GM19438 (cell line): ENCODE results near the gene PPP2R2C.

Experiments used
- ATAC-seq: cut with Tn5 transposase; IDR thresholded peaks from one replicate; pipeline ENCODE4 v1.9.1; 2021; ENCODE audit warnings: low read depth; ENCODE audit not compliant: unreplicated experiment

PPP2R2C gene

DNA sequence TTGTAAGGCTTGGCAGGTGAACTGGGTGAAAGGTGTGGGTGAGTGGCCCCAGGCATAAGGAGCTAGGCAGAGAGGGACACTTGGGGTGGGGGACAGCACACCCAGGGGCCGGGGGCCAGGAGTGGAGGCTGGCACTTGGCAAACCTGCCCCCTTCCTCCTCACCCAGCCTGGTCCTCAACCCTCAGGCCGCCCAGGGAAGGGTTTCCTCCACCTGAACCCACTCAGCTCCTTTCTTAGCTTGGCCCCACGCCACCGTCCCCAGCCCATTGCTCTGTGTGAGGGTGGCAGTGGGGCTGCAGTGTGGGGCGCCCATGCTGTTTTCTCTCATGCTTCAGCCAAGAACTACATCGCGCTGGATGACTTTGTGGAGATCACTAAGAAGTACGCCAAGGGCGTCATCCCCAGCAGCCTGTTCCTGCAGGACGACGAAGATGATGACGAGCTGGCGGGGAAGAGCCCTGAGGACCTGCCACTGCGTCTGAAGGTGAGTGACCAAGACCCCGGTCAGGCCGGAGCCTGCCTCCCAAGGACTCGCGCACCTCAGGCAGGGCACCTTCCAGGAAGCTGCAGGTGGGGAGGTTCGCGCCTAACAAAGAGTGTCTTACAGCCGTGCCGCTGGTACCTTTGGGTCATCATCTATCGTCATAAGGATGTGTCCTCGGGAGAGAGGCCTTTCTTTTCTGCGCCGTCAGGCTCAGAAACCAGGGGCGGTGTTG is 177.6 kb downstream of the PPP2R2C start:
- ATAC-seq = no peak

DNA sequence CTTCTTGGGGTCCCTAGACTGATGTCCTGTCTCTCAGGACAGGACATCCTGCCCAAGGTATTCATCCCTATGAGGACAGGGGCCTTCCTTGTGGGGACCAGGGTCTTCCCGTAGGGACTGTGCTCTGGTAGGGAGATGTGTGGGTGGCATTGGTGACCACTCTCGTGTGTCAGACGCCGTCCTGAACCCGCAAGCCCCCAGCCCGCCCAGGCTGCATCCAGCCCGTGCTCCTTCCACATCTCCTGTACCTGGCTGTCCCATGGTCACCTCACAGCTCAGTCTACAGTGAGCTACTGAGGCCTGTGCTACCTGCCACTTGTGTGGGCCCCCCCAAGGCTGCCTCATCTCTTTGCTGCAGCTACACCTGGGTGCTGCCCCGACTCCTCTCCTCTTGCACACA is 178.8 kb downstream of the PPP2R2C start:
- no peak for ATAC-seq

- no peak for ATAC-seq
Observed at GRCh38 chr4:6293097-6293445, 179.3 kb downstream of the PPP2R2C start.

DNA sequence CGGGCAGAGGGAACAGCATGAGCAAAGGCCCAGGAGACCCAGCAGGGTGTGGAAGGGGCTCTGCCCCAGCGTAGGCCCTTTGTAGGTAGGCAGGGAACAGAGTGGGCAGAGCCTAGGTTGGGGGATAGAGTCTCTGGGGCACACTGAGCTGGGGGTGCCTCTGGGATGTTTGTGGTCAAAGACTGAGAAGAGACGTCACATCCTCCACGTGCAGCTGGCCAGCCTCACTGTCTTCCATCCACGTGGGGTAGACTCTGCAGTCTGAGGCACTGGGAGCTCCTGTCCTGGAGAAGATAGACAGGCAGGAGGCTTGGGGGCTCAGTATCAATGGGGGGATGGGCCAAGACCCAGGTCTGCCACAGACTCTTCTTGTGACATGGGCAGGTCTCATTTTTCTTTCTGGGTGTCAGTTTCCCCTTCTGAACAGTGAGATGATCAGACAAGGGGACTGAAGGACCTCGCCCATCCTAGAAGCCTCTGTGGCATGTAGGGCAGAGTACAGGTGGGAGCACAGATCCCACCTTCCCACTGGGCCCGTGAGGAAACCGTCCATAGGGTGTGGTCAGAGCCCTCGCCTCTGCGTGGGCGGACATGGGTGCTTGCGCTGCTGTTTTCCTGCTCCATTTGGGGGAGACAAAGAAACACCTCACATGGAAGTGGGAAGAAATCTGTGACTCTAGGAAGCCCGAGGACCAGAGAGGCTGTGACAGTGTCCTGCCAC is 179.9 kb downstream of the PPP2R2C start:
- ATAC-seq = no peak

DNA sequence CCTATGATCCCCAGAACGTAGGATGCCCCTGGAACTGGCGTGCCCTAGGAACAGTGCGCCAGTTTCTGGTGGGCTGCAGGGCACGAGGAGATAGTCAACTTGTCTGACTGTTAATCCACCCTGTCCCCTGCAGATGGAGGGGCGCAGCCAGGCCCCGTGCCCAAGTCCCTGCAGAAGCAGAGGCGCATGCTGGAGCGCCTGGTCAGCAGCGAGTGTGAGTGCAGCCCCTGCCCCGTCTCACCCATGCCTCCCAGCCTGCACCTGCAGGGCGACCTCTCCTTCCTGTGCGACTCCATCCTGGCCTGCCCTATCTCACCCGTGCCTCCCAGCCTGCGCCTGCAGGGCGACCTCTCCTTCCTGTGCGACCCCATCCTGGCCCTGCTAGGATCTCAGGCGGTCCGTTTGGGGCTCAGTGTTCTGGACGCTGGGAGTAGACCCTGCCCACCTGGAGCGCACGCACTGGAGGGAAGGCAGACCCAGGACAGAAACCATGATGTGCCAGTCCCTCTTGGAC is 180.6 kb downstream of the PPP2R2C start:
- ATAC-seq = no peak

DNA sequence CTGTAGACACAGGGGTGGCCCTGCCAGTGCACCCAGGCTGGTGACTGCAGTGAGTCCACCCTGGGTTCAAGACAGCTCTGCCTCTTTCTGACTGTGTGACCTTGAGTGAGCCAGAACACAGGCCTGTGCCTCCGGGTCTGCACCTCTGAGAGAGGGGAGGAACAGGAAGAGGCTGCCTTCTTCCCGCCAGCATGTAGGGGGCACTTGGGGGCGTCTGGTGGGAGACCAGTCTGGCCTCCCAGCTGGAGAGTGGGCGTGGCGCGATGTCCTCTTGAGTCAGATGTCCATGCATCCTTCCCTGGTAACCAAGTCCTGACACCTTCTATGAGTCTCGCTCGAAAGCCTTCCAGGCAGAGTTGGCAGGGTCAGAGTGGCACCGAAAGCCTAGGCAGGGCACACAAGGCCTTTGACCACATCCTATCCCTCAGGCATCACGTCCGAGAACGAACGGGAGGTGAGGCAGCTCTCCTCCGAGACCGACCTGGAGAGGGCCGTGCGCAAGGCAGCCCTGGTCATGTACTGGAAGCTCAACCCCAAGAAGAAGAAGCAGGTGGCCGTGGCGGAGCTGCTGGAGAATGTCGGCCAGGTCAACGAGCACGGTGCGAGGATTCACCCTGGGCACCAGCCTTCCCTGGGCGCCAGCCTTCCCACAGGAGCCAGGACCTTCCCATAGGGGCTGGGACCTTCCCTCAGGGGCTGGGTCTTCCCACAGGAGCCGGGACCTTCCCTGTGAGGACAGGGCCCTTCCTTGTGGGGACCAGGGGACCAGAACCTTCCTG is 181.5 kb downstream of the PPP2R2C start:
- ATAC-seq = no peak

DNA sequence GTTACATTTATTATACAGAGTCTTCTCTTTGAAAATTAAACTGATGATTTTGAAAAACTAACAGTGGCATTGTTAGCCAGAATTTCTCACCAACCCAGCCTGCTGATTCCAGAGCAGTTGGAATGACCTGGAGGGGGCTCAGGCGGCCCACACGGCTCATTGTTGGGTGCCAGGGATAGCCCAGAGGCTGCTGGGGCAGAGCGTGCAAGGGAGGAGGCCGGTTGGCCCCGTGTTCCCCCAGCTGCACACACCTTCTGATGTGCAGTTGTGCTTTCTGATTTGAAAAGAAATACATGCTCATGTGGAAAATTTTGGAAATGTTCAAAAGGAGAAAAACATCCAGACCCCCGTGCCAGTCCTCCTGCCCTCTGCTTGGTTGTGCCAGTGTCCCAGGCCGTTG is 182.2 kb downstream of the PPP2R2C start:
- ATAC-seq = no peak

- ATAC-seq = no peak
Observed at GRCh38 chr4:6288871-6289270, 183.5 kb downstream of the PPP2R2C start.

DNA sequence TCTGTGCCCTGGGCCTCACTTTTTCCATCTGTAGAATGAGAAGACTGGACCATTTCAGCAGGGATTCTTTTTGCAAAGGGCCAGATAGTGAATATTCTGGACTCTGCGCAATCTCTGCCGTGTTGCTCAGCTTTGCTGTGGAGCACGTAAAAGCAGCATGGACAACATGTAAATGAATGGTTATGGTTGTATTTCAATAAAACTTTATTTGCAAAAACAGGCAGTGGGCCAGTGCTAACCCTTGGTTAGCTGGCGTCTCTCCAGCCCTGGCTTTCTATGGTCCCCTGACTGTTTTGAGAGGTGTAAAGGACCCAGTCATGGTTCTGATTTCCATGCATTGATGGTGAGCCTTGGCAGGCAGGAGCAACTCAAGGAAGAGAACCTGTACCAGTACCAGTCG is 184.1 kb downstream of the PPP2R2C start:
- ATAC-seq = no peak

DNA sequence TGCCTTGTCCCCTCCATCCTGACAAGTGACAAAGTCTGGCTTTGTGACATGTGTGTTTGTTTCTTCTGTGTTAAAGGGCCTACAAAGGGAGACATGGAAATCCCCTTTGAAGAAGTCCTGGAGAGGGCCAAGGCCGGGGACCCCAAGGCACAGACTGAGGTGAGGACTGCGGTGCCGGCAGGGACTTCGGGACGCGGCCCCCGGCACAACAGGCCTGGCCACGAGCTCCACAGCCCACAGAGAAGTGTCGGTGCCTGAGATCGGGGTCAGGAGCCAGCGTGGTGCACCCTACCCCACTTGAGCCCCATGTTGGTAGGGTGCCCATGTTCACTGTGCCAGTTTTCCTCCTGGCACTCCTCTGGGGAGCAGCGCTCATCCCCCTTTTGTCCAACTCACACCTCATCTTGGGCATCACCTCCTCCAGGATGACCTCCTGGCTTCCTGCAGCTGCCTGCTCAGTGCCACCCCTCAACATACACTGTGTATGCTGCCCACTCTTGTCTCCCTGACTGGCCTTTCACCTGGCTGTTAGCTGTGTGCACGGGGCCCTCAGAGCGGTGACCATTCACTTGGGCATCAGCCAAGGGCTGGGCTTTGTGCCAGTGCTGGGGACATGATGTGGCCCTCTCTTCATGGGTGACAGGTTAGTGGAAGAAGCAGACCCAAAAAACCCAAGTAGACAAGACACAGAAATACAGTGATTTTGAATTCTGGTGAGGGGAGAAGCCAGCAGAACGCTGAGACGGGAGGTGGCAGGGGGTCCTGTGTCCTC is 185.2 kb downstream of the PPP2R2C start:
- ATAC-seq = no peak

GRCh38 chr4:6283282-6283681 is 189.1 kb downstream of the PPP2R2C start:
- ATAC-seq = no peak

DNA sequence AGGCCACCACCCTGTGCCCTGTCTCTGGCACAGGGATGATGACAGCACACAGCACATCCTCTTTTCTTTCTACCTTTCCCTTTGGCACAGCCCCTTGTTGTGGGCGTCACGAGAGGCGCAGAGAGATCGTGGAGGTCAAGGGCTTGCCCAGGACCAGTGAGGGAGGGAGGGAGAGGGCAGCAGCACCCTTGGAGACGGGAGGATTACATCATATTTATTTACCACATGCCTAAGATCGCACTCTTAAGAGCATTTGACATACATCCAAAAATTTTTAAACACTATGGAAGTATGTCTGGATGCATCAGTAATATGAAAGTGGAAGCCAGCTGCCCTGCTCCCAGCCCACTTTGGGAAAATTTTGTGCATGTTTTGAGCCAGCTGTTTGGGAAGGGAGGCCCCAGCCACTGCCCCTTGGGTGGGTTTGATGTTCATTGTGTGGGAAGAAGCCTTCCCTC is 190.1 kb downstream of the PPP2R2C start:
- no peak for ATAC-seq

GRCh38 chr4:6281436-6282313 is 190.7 kb downstream of the PPP2R2C start:
- ATAC-seq = no peak

- ATAC-seq = no peak
Observed at GRCh38 chr4:6280365-6280996, 191.9 kb downstream of the PPP2R2C start.

- no peak for ATAC-seq
Observed at GRCh38 chr4:6279582-6280289, 192.7 kb downstream of the PPP2R2C start.

GRCh38 chr4:6278801-6279197 is 193.6 kb downstream of the PPP2R2C start:
- ATAC-seq = peak; percentile 97

DNA sequence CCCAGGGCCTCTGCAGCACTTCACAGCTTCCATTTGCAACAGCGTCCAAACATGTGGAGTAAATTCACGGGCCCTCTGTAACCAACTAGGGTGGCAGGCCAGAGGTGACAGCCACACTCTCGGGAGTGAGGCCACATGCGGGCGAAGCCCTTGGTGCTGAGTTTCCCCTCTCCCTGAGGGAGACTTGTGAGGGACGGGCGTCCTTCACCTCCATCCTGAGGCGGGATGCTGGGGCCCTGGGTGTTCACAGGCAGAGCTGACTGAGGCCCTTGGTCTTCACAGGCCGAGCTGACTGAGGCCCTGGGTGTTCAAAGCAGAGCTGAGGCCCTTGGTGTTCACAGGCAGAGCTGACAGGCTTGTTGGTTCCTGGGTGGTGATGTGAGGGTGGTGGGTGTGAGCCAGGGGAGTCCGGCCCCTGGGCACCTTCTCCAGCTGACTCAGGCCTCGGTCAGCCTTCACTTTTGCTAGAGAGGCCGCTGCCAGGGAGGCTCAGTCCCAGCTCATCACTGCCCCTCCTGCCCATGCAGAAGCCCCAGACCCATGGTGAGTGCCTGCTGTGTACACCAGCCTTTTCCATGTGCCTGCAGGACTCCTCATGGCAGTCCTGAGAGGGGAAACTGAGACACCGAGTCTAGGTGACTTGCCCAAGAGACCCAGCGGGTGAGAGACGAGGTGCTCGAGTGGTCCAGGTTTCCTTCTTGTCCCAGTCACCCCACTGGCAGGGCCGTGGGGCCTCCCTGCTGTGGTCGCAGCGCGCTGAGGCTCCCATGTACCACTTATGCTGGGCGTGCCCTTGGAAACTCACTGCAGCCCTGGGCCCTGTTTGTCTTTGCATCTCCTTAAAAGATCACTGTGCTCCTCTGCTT is 194.2 kb downstream of the PPP2R2C start:
- no peak for ATAC-seq
